Measurements from ENCODE around the gene LYRM1. TPM values are rescaled to one million over a fixed set of nuclear protein-coding genes. Genes with fewer than 3 reads are reported as not detected.

LYRM1 gene
- total RNA-seq, 1 experiment from 2014 or later, result 14.3 TPM

- no peak overlapping the region for H3K4me3 ChIP-seq (ENCODE audit: low read depth, low read length, poor library complexity, severe bottlenecking)
- CTCF ChIA-PET, result no interaction called here
- TF ChIP-seq CTCF (conservative IDR thresholded peaks at IDR 0.05; ENCODE audit: low read depth, low read length) (no peak), EZH2 (IDR thresholded peaks at IDR 0.05; ENCODE audit: borderline replicate concordance, low read depth, low read length, poor library complexity, severe bottlenecking) (no peak)
- H3K9me3 ChIP-seq (ENCODE audit: low read depth, low read length, poor library complexity, severe bottlenecking), result no peaks in the 10 kb centered on the region
- POLR2A ChIA-PET (ENCODE audit: low non-redundant PET), result no interaction called here
- H3K27me3 ChIP-seq (replicated peaks; ENCODE audit: insufficient read depth, low read depth, low read length, poor library complexity), result no peaks in the 10 kb centered on the region
- peaks cover 20% of the 10 kb centered on the region for H3K4me1 ChIP-seq (ENCODE audit: insufficient read depth, low read length, poor library complexity, severe bottlenecking)
- H3K27ac ChIP-seq (ENCODE audit: low read depth, low read length, poor library complexity, severe bottlenecking), result no peak overlapping the region
- intact Hi-C loops (cut with micrococcal nuclease; ENCODE audit: unreplicated experiment), result no loop called here
- no TSS peak for BruUV-seq (replicated peaks)
- no peaks in the 10 kb centered on the region for H3K36me3 ChIP-seq (ENCODE audit: insufficient read depth, low read length, poor library complexity, severe bottlenecking)
- no peak for DNase-seq (ENCODE audit: low spot score)
Measured at GRCh38 chr16:20897253-20897897, 3.2 kb upstream of the LYRM1 start.

GRCh38 chr16:20897922-20898321 lies 2.6 kb upstream of the LYRM1 start:
- no peak for DNase-seq (ENCODE audit: low spot score)
- ChIA-PET CTCF (no interaction called here), POLR2A (ENCODE audit: low non-redundant PET) (no interaction called here)
- no peaks in the 10 kb centered on the region for H3K36me3 ChIP-seq (ENCODE audit: insufficient read depth, low read length, poor library complexity, severe bottlenecking)
- H3K9me3 ChIP-seq (ENCODE audit: low read depth, low read length, poor library complexity, severe bottlenecking), result no peaks in the 10 kb centered on the region
- H3K27ac ChIP-seq (ENCODE audit: low read depth, low read length, poor library complexity, severe bottlenecking), result no peak overlapping the region
- intact Hi-C loops (cut with micrococcal nuclease; ENCODE audit: unreplicated experiment), result no loop called here
- no peaks in the 10 kb centered on the region for H3K27me3 ChIP-seq (replicated peaks; ENCODE audit: insufficient read depth, low read depth, low read length, poor library complexity)
- no peak overlapping the region for H3K4me3 ChIP-seq (ENCODE audit: low read depth, low read length, poor library complexity, severe bottlenecking)
- BruUV-seq (replicated peaks), result no TSS peak
- TF ChIP-seq EZH2 (IDR thresholded peaks at IDR 0.05; ENCODE audit: borderline replicate concordance, low read depth, low read length, poor library complexity, severe bottlenecking), result no peak
- no peak for TF ChIP-seq CTCF (conservative IDR thresholded peaks at IDR 0.05; ENCODE audit: low read depth, low read length)
- H3K4me1 ChIP-seq (ENCODE audit: insufficient read depth, low read length, poor library complexity, severe bottlenecking), result peaks cover 20% of the 10 kb centered on the region

DNA sequence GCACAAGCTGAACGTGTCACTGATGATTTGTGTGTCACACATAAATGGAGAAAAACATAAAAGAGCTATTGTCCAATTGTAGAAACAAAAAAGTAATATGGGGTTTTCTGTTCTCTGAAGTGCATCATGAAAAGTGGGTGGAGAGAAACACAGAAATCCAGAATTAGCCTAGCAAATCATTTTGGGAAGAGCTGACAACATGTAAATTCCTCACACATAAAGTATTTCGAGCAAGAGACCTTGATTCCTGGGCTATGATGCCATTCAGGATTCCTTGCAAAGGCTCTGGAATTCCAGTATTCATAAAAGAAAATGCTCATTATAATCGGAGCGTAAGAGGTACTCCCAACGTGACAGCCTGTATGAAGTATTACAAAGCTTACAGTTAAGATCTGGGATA lies 1.5 kb upstream of the LYRM1 start:
- DNase-seq (ENCODE audit: low spot score), result no peak
- POLR2A ChIA-PET (ENCODE audit: low non-redundant PET), result no interaction called here
- intact Hi-C loops (cut with micrococcal nuclease; ENCODE audit: unreplicated experiment), result no loop called here
- Histone ChIP-seq H3K27me3 (replicated peaks; ENCODE audit: insufficient read depth, low read depth, low read length, poor library complexity) (no peaks in the 10 kb centered on the region), H3K4me3 (ENCODE audit: low read depth, low read length, poor library complexity, severe bottlenecking) (peak overlapping the region; percentile 75), H3K9me3 (ENCODE audit: low read depth, low read length, poor library complexity, severe bottlenecking) (no peaks in the 10 kb centered on the region), H3K27ac (ENCODE audit: low read depth, low read length, poor library complexity, severe bottlenecking) (peak overlapping the region; percentile 96), H3K4me1 (ENCODE audit: insufficient read depth, low read length, poor library complexity, severe bottlenecking) (peaks cover 20% of the 10 kb centered on the region), H3K36me3 (ENCODE audit: insufficient read depth, low read length, poor library complexity, severe bottlenecking) (no peaks in the 10 kb centered on the region)
- CTCF ChIA-PET, result no interaction called here
- no peak for TF ChIP-seq EZH2 (IDR thresholded peaks at IDR 0.05; ENCODE audit: borderline replicate concordance, low read depth, low read length, poor library complexity, severe bottlenecking)
- no peak for TF ChIP-seq CTCF (conservative IDR thresholded peaks at IDR 0.05; ENCODE audit: low read depth, low read length)
- BruUV-seq (replicated peaks), result no TSS peak
